HG03095 (cell line): ENCODE measurements around the gene SEMA3B.

ENCODE experiments used
- ATAC-seq: cut with Tn5 transposase; IDR thresholded peaks from one replicate; pipeline ENCODE4 v1.9.1; 2021; ENCODE audit warnings: moderate library complexity; ENCODE audit not compliant: unreplicated experiment

Gene SEMA3B

DNA sequence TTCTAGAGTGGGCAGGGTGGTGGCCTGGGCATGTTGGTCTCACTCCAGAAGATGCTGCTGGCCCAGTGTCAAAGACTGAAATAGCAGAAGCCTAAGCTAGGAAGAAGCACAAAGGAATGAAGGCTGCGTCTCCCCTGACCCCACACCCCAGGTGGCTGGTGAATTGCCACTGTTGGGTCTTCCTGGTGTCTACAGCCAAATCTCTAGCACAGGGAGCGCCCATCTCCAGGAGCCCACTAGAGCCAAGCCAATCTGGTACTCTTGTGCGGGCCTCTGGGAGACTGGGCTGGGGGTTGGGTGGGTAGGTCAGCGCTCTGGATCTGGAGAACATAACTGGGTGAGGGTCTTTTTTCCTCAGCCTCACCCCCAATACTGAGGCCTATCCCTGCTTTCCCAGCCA, 58.2 kb downstream of the SEMA3B start:
- no peak for ATAC-seq
